ENCODE results near the gene WFIKKN1.

DNA sequence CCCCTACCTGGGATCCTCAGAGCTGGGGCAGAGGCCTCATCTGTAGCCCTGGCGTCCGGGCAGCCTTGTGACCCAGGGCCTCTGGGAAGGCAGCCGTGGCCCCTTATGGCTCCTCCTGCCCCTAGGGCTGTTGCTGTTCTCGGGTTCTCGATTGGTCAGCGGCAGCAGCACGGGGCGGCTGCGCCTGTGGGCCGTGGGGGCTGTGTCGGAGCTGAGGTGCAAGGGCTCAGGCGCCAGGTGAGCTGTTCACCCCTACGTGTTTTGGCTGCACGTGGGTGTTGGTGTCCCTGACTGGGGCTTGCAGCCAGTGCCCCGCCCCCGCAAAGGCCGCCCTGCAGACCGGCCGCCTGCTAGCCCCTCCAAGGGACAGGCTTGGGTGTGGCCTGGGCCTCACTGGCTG lies 31.3 kb downstream of the WFIKKN1 start:
- TF ChIP-seq EZH2 (IDR thresholded peaks at IDR 0.05; ENCODE audit: borderline replicate concordance, low read length) (no peak), CTCF (IDR thresholded peaks at IDR 0.05; ENCODE audit: low read length) (no peak)
